GM21786 (cell line): ENCODE results near the gene DPF3.
"Not testable (repeated sequence)": the region's sequence is repeated elsewhere in the genome, so short reads cannot be mapped to it uniquely, and the experiment has no call there.

Experiments
- ATAC-seq: cut with Tn5 transposase; IDR thresholded peaks from one replicate; pipeline ENCODE4 v1.9.1; 2021; ENCODE audit not compliant: unreplicated experiment

Gene DPF3

DNA sequence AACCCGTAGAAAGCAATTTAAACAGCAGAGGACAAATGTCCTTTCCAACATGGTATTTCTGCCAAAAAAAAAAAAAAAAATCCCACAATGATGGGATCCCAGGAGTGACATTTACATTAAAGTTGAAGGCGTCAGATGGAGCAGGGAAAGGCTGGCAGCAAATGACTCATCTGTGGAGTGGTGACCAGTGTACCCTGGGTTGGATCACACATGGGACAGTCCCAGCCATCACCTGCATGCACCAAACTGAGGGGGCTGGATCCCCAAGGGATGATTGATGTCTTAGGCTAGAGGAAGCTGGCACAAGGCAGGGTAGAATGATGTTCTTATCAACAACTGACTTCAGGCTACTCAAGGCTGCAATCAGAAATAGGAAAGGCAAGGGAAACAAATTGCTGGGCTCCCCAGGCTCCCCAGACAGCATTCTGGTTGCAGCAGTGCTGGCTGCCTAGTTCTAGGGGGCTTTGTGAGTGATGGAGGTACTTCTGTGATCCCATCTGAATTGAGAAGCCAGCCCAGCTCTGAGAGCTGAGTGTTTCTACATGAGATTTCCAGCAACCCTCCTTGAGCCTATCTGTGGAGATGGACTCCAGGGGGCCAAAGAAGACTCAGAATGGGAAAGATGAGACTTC, 117.9 kb downstream of the DPF3 start:
- no peak for ATAC-seq

DNA sequence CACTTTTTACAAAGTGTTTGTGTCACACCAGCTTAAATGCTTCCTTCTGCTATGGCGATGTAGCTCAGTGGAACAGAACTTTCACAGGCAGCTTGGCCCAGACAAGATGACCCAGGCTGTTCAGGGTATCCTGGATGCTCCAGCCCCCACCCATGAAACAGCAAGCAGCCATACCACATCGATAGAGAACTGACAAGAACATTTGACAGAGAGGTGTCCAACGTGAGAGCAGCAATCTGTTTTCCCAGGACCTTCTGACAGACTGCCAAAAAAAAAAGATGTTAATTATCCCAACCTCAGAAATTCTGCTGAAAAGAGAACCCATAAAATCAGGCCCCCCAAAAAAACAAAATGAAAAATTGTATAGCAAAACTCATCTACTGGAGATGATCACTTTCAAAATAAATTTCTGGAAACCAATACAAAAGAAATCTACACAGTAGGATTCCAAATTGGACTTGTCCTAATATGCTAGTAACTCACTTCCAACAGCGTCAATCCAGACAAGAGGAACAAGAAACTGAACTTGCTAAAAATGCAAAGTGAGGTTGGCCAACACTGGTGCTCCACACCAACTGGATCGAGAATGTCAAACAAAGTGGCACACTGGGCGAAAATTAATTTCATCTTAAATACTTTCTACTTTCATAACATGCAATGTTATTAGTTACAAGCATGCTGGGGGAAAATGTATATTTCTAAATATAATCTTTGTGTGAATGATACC, 118.8 kb downstream of the DPF3 start:
- no peak for ATAC-seq

GRCh38 chr14:72774141-72774540, 119.8 kb downstream of the DPF3 start:
- ATAC-seq, result no peak

GRCh38 chr14:72771561-72771960, 122.3 kb downstream of the DPF3 start:
- ATAC-seq, result no peak

- ATAC-seq, result no peak
These were observed 127.6 kb downstream of the DPF3 start for GRCh38 chr14:72766296-72766695.

DNA sequence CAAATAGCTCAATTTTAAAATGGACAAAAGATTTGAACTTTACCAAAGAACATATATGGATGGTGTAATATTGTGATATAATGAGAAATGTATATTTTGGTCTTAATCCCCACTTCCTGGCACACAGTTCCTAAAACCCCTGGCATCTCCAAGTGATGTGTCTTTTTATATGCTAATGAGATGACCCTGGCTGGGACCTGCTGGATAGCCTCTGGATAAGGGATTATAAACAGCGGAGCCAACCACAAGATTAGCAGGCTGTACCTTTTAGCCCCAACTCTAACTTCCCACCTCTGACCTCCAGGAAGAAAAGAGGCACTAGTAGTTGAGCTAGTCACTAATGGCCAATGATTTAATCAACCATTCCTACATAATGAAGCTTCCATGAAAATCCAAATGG, 130.0 kb downstream of the DPF3 start:
- ATAC-seq, result no peak

DNA sequence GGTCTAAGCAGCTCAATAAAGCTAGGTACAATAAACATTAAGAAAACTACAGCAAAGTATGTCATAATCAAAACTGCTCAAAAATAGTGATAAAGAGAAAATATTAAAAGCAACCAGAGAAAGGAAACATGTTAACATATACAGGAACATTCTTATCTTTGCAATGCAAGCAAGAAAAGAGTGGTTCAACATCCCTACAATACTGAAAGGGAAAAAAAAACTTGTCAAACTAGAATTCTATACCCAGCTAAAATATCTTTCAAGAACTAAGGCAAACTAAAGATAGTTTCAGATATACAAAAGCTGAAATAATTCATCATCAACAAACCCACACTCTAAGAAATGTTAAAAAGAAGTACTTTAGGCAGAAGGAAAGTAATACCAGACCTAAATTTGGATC, 134.2 kb downstream of the DPF3 start:
- ATAC-seq, result no peak

DNA sequence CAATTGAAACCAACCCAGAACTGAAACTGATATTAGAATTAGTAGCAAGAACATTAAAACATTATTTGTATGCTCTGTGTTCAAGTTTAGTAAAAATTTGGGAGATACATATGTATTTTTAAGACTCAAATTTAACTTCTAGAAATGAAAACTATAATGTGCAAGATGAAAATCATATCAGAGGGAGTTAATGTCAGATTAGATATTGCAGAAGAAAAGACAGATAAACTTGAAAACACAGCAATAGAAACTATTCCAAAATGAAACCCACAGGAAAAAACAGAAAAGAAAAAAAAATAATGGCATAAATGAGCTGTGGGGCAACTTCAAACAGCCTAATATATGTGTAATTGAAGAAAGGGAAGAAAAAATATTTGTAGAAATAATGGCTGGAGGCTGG, 134.9 kb downstream of the DPF3 start:
- no peak for ATAC-seq

DNA sequence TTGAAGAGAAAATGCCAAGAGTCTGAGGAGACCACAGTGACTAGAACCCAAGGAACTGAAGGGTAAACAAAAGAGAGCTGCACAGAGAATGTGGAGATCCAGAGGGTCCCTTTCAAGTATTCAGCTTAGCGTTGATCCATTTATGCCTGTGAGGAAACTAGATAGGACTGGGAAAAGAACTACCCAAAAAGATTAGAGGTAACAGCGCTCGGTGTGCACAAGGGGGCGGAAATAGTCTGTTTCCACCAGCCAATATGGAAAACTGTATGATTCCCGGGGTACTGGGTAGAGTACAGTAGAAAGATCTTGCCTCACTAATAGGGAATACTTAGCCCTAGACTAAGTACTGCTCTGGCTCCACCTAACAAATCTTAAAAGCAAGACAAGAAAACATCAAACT, 135.5 kb downstream of the DPF3 start:
- no peak for ATAC-seq

GRCh38 chr14:72756967-72757366, 136.9 kb downstream of the DPF3 start:
- no peak for ATAC-seq

- ATAC-seq, result no peak
These were observed 138.1 kb downstream of the DPF3 start for GRCh38 chr14:72755766-72756165.

- ATAC-seq, result no peak
These were observed 139.0 kb downstream of the DPF3 start for GRCh38 chr14:72754949-72755348.

DNA sequence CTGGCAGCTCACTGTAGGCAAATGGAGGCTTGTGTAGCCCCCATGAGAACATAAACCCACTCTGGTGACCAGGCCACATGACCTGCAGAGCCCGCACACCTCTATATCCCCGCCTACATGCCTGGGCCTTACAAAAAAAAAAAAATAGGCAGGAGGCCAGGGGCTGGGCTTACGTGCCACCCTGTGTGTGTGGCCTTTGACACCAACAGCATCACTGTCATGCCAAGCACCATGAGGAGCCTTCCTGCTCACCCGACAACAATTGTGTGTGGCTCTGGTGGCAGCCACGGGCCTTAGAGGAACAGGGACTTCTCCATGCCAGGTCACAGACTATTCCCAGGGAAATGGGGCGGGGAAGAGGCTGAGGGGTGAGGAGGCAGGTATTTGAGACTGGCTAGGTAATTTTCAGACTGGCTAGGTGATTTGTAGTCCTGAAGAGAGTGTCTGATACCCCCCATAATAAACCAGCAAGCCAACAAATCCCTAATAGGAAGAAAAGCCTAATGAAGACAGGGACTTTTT, 140.0 kb downstream of the DPF3 start:
- ATAC-seq, result no peak

DNA sequence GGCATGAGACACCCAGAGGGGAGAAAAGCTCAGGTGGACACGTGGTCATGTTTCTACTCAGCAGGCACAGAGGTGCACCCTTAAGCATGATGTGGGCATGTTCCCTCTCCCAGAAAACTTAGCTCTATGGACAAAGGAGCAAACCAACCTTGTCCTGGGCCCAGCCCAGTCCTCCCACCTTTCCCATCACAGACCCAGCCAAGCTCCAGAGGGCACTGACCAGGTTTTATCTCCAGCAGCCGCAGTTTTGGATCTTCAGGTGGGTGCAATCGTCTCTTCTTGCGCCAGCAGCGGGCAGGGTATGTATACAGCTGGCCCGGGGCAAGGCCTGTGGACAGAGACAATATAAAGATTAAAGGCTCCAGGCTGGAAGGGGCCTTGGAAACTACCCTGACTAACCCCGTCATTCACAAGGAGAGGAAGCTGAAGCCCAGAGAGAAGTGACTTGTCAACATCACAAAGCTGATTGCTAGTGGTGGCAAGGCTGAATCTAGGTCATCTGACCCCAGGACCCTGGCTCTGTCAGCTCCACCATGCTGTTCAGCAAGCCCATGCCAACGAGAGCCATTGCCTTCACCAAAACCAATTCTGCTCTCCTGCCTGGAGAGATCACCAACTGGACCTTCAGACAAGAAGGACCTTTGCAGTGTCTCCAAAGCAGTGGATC, 140.7 kb downstream of the DPF3 start:
- no peak for ATAC-seq

- ATAC-seq, result no peak
These were observed 141.9 kb downstream of the DPF3 start for GRCh38 chr14:72752034-72752412.

- no peak for ATAC-seq
These were observed 142.4 kb downstream of the DPF3 start for GRCh38 chr14:72751276-72752033.

GRCh38 chr14:72748921-72749320, 145.0 kb downstream of the DPF3 start:
- not testable (repeated sequence) for ATAC-seq

DNA sequence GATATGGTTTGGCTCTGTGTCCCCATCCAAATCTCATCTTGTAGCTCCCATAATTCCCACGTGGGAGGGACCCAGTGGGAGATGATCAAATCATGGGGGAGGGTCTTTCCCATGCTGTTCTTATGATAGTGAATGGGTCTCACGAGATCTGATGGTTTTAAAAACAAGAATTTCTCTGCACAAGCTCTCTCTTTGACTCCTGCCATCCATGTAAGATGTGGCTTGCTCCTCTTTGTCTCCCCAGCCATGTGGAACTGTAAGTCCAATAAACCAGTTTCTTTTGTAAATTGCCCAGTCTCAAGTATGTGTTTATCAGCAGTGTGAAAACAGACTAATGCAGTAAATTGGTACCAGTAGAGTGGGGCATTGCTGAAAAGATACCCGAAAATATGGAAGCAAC, 146.2 kb downstream of the DPF3 start:
- no peak for ATAC-seq

DNA sequence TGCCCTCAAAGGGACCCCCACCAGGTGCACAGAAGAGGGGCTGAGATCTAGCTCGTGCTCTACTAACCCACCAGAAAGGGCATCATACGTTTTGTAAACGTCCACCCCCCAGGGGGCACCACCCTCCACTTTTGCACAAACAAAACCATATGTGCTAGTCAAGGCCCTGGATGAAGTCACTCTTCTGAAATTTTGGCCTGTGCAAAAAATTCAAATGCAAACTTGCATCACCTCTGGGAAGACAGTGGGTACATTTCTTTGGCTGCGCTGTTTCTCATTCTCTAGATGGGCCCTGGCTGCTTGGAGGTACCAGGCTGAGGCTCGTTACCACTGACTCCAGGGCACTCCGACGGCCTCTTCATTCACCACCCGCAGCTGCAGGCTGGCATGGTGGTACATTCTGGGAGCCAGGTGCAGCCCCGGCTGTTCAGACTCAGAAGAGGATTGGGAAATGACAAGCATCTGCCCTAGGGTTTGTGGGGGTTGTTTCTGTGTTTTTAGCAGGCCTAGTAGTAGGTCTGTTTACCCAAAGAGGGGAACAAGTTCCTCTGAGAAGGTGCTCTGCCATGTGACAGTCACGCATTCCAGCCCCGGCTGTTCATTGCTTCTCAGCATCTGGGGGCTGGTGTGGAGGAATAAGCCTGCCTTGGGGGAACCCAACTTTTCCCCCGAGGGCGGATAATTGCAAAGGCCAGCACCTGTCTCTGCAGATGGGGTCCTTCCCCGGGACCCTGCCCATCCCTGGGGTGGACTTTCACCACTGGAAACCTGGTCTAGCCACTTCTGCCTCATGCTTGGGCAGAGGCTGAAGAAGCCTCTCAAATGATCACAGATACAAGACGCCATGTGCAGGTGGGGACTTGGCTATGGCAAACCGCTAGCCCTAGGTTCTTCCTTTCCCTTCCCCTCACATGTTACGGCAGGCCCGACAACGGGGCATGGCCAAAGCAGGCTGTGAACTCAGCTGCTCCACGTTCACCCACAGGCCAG, 147.6 kb downstream of the DPF3 start:
- ATAC-seq, result no peak

- no peak for ATAC-seq
These were observed 148.4 kb downstream of the DPF3 start for GRCh38 chr14:72745546-72745945.
